Testis (tissue), 2 donors: ENCODE data around the gene CACUL1.

Experiments
- POLR2A ChIP-seq: fragments of 450-650 bp; IDR thresholded peaks from one replicate; pipeline ENCODE4 v1.6.1; 2017; ENCODE audit warnings: antibody characterized with exemption, mild to moderate bottlenecking, moderate library complexity
- TF ChIP-seq, protein P1 (sequence below), 3 experiments: fragments of 450-650 bp in 2 of 3; fragments of 200-600 bp in 1 of 3; sonication (generic) in 1 of 3; IDR thresholded peaks; one replicate each; pipeline ENCODE4 v1.5.1; 2016 to 2019; ENCODE audit warnings: antibody characterized with exemption in 3 of 3, mild to moderate bottlenecking in 2 of 3, moderate library complexity in 1 of 3

DNA sequence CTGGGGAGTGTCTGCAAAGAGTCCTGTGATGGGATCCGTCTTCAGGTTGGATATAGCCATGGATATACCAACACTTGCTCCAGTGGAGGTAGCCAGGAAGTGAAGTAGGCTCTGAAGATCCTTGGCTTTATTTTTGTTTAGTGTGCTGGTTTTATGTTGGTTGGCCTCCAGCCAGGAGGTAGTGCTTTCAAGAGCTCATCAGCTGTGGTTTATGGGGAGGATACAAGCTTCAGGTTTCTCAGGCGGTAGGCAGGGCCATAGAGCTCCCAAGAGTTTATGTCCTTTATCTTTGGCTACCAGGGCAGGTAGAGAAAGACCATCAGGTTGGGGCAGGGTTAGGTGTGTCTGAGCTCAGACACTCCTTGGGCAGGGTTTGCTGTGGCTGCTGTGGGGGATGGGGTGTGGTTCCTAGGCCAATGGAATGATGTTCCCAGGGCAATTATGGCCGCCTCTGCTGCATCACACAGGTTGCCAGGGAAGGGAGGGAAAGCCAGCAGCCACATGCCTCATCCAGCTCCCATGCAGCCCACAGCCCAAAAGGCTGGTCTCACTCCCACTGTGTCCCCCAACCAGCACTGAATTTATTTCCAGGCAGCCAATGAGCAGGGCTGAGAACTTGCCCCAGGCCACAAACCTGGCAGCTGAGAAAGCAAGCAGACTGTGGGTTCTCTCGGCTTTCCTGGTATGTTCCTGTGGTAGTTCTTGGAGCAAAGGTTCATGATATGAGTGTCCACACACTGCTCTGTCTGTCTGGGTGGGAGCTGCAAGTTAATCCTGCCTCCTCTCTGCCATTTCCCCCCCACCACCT, 92.3 kb downstream of the CACUL1 start:
- TF ChIP-seq, protein P1, sequence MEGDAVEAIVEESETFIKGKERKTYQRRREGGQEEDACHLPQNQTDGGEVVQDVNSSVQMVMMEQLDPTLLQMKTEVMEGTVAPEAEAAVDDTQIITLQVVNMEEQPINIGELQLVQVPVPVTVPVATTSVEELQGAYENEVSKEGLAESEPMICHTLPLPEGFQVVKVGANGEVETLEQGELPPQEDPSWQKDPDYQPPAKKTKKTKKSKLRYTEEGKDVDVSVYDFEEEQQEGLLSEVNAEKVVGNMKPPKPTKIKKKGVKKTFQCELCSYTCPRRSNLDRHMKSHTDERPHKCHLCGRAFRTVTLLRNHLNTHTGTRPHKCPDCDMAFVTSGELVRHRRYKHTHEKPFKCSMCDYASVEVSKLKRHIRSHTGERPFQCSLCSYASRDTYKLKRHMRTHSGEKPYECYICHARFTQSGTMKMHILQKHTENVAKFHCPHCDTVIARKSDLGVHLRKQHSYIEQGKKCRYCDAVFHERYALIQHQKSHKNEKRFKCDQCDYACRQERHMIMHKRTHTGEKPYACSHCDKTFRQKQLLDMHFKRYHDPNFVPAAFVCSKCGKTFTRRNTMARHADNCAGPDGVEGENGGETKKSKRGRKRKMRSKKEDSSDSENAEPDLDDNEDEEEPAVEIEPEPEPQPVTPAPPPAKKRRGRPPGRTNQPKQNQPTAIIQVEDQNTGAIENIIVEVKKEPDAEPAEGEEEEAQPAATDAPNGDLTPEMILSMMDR (IDR thresholded peaks at IDR 0.05), result no peak
- no peak for TF ChIP-seq POLR2A
